Measurements from ENCODE around the gene UBE2M.
"Not testable (repeated sequence)": the region's sequence is repeated elsewhere in the genome, so short reads cannot be mapped to it uniquely, and the experiment has no call there.

The UBE2M gene

DNA sequence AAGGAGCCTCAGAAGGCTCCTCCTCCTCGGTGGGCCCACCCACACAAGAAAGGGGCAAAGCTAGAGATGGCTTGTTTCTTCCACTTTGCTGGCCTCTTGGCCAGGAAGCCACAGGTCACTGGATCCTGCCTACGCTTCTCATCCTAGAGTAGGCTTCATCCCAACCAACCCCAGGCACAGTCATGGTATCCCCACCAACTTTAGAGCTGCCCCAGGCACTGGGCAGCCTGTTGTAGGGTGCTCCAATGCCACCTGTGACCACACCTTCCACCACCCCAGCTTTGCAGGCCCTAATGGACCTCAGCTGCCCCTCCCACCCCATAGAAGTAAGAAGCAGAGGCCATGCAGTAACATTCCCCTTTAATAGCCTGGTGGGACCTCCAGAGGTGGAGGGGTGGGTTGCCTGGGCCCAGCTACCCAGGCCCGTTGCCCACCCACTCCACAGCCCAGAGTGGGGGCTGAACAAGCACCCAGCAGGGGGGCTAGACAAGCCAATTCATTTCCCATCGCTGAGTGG is 3.0 kb downstream of the UBE2M start:
- DNase-seq = no peak

- no peak for DNase-seq
Measured at GRCh38 chr19:58554494-58555368, 3.7 kb downstream of the UBE2M start, which contains the start of gene CHMP2A. TSS of gene CHMP2A (minus strand) at chr19:58555105. CDS start at chr19:58554212, 893 bp downstream.

DNA sequence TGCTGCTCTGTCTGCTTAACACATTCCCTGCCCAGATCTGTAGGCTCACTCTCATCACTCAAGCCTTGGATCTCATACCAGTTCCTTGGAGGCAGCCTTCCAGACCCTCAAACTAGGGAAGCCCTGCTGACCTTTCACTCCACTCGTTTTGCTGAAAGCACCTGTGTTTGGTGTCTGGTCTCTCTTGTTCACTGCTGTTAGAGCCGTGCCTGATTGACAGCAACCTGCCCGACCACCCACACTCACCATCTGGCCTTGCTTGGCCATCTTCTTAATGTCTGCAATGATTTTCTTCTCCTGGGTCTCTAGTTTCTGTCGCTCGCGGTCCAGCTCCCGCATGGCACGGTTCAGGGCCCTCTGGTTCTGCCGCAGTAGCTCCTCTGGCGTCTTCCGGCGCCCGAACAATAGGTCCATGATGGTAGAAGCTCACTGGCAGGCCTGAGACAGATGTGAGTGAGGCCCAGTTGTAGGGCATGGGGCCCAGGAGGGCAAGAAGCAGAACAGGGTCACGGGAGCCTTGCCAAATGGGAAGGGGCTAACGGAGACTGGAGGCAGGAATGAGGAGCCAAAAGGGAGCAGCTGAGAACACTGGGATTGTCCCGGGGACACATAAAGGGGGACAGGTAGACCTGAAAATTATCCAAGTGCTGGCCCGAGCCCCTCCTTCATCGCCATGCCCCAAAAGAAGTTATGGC is 4.5 kb downstream of the UBE2M start:
- no peak for DNase-seq

DNA sequence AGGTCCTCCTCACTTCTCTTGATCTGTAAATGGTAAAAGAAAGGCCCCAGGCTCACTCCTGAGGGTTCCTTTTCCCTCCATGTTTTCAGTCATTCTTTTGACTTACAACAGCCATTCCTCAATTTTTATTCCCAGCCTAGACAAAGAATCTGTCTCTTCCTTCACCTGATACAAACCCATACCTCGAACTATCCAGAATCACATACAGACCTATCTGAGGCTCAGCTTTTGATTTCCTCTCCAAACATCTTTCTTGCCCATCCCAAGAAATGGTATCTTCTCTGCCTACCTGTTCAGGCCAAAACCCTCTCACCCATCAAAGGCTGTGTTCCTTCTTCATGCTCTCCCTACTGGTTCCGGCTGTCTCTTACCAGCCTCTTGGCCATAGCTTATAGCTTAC is 5.8 kb downstream of the UBE2M start:
- no peak for DNase-seq

- DNase-seq = no peak
Measured at GRCh38 chr19:58551577-58552471, 6.6 kb downstream of the UBE2M start.

GRCh38 chr19:58551123-58551497 is 7.3 kb downstream of the UBE2M start:
- DNase-seq = no peak

GRCh38 chr19:58550362-58551122 is 7.9 kb downstream of the UBE2M start:
- DNase-seq = no peak

GRCh38 chr19:58549664-58550361 is 8.6 kb downstream of the UBE2M start:
- DNase-seq = no peak

GRCh38 chr19:58548859-58549663 is 9.3 kb downstream of the UBE2M start:
- no peak for DNase-seq

GRCh38 chr19:58547323-58548312 is 10.8 kb downstream of the UBE2M start:
- DNase-seq = no peak

GRCh38 chr19:58546019-58546530 is 12.3 kb downstream of the UBE2M start:
- DNase-seq = no peak

DNA sequence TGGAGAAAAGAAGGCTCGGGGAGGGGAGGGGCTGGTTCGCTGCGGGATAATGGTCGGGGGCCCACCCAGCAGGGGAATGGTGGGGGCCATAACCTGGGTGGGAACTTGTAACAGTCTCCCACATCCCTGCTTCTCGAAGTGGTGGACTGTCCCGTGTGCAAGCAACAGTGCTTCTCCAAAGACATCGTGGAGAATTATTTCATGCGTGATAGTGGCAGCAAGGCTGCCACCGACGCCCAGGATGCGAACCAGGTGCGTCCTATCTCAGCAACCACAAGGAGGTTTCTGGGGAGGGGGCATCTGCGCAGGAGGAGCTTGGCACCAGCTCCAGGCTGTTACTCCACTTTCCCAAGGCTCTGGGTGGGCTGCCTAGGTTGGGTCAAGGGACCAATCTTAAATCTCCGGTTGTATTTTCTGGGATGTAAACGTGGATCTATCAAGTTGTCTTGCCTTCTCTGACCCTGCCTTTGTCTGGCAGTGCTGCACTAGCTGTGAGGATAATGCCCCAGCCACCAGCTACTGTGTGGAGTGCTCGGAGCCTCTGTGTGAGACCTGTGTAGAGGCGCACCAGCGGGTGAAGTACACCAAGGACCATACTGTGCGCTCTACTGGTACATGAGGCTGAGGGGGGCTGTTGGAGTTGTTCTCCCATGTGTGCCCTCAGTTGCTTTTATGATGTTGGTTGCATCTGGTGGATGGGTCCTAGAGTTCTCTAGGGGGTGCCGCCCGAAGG is 13.0 kb downstream of the UBE2M start:
- DNase-seq = no peak

DNA sequence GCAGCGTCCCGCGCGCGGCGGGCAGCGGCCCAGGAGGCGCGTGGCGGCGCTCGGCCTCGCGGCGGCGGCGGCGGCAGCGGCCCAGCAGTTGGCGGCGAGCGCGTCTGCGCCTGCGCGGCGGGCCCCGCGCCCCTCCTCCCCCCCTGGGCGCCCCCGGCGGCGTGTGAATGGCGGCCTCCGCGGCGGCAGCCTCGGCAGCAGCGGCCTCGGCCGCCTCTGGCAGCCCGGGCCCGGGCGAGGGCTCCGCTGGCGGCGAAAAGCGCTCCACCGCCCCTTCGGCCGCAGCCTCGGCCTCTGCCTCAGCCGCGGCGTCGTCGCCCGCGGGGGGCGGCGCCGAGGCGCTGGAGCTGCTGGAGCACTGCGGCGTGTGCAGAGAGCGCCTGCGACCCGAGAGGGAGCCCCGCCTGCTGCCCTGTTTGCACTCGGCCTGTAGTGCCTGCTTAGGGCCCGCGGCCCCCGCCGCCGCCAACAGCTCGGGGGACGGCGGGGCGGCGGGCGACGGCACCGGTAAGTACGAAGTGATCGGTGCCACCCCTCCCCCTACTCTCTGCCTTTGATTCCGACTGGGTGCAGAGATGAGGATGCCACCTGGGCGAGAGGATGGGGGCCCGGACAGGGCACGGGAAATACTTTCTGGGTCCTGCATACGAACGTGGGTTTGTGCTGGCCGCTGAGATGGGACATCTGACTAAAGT is 13.7 kb downstream of the UBE2M start:
- DNase-seq = no peak

DNA sequence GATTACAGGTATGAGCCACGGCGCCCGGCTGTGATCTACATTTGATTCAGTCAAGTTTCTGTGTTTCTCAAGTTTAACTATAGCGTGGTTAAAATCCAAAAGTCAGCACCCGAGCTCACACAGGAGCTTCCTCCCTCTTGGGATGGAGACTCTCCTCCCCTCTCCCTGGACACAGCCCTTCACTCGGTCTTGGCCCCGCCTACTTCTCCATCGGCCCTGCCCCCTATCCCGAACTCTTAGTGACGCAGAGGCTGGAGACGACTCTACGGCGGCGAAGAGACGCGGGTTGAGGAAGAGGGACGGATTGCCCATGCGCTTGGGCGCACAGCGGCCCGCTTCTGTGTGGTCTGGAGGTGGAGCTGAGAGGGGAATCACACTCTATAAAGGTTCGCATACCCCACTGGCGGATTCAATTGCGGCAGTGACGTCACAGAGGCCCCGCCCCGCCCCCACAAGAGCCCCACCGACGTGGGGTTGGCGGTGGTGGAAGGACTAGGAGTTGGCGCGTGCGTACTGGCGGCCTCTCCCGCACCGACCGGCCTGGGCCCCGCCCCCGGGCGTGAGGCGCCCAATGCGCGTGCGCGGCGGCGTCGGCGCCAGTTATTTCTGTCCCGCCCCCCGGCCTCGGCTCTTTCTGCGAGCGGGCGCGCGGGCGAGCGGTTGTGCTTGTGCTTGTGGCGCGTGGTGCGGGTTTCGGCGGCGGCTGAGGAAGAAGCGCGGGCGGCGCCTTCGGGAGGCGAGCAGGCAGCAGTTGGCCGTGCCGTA is 14.4 kb downstream of the UBE2M start, which contains the start of gene TRIM28:
TSS of gene TRIM28 (plus strand) at position 239 of the 765 bp plus-strand sequence. CDS start 694 bp downstream, outside the sequence.
- DNase-seq = no peak

DNA sequence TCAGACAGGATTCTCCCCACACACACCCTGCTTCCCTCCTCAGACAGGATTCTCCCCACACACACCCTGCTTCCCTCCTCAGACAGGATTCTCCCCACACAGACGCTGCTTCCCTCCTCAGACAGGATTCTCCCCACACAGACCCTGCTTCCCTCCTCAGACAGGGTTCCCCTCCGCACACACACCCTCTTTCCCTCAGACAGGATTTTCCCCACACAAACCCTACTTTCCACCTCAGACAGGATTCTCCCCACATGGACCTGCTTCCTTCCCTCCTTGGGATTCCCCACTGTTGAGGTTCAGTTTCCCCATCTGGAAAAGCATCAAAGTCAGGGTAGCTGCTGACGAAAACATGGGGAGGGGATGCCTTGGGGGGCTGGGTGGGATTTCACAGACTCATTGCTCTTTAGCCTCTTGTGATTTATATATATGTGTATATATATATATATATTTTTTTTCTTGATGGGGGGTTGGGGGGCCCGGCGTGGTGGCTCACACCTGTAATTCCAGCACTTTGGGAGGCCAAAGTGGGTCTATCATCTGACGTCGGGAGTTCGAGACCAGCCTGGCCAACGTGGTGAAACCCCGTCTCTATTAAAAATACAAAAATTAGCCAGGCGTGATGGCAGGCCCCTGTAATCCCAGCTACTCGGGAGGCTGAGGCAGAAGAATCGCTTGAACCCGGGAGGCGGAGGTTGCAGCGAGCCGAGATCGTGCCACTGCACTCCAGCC is 15.6 kb downstream of the UBE2M start:
- not testable (repeated sequence) for DNase-seq

DNA sequence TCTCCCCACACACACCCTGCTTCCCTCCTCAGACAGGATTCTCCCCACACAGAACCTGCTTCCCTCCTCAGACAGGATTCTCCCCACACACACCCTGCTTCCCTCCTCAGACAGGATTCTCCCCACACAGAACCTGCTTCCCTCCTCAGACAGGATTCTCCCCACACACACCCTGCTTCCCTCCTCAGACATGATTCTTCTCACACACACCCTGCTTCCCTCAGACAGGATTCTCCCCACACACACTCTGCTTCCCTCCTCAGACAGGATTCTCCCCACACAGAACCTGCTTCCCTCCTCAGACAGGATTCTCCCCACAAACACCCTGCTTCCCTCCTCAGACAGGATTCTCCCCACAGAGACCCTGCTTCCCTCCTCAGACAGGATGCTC is 19.2 kb downstream of the UBE2M start:
- DNase-seq = not testable (repeated sequence)
